Stimulated activated CD8-positive, alpha-beta memory T cell treated with anti-CD3 and anti-CD28 coated beads, Interleukin-4, amount 100 ng/mL, for 24 hours (primary cell): ENCODE measurements around the gene BMPR1B.
"Not testable (repeated sequence)": the region's sequence is repeated elsewhere in the genome, so short reads cannot be mapped to it uniquely, and the experiment has no call there.

Source experiments
- DNase-seq: peaks from one replicate; pipeline ENCODE4 v3.0.0-alpha.2; 2020; ENCODE audit warnings: low read depth

BMPR1B gene

DNA sequence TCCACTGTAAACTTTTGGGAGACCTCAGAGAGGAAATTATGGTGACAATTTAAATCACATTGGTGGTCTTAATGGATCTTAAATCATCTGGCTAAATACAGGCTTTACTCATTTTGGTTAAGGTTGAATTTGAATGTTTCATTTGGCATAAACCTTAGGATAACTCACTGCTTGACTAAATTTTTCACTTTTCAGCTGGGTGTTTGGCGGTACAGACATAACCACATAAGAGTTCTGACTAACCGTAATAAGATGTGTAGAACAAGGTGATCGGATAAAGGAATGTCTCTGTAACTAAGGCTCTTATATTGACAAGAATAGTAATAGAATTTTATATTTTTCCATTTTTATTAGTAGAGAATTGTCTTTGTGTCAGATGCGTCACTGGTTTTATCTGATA, 281.0 kb downstream of the BMPR1B start:
- DNase-seq: no peak

DNA sequence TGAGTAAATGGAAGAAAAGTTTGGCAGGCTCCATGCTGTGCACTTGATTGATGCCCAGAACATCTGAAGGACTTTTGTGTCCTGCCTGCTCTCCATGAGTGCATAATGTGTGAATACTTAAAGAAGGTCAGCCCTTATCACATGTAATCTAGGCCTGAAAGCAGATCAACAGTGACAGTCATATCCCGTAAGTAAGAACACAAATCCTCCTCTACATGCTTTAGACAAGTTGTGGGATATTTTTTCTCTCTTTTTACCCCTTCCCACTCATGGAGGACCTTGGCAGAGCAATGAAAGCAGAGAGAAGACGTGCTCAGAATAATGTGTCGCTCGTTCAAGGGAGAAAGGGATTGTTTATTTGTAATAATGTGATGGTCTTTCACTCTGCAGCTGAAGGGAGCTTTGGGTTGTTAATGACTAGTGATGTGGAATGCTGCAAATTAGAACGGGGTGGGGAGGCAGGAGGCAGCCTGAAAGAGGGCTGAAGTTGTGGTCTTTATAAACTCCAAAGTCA, 286.6 kb downstream of the BMPR1B start:
- DNase-seq: no peak

DNA sequence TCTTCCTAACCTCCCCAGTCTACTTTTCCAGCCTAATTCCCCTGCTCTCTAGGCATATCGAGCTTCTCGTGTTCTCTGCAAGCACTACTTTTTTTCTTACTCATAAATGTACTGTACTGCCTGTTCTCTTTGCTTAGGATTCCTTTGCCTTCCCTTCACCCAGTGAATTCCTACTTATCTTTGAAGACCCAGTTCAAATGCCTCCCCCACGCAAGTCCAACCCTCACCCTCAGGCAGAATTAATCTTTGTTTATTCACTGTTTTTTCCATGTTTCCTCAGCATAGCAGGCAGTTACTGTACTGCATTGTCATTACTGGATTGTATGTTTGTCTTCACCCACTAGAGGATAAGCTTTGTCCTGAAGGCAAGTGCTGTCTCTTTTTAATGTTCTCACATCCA, 287.7 kb downstream of the BMPR1B start:
- DNase-seq: no peak

DNA sequence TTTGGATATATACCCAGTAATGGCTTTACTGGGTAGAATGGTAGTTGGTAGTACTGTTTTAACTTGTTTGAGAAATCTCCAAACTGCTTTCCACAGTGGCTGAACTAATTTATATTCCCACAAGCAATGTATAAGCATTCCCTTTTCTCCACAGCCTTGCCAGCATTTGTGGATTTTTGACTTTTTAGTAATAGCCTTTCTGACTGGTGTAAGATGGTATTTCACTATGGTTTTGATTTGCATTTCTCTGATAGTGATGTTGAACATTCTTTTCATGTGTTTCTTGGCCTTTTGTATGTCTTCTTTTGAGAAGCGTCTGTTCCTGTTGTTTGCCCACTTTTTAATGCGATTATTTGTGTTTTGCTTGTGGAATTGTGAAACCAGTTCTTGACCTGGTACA, 290.5 kb downstream of the BMPR1B start:
- DNase-seq: no peak

DNA sequence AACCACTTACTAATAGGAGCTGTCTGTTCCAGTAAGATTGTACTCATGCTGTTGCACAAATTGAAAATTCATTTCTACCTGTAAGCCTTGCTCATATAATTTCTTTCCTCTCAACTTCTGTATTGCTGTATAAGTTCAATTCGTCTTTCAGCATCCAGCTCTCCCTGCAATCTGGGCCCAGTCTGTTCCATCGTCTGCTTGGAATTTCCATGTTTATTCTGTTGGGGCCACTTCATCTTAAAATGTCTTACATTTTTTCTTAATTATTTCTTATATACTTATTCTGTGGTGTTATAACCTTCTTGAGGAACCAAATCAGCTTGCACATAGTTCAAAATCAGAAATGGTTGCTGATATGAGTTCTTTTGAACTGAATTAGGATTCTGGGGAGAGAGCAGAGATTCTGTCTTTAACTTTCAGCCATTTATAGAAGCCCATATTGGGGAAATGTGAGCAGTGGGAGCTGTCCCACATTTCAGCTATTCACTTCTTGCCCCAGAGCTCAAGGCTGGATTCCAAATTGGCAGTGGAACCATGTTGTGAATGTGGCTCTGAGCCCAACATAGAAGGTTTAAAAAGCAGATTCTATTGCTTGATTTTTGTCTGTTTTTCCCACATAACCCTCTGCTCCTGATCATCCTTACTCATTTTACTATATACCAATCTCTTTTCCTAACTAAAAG, 291.9 kb downstream of the BMPR1B start:
- DNase-seq: no peak

DNA sequence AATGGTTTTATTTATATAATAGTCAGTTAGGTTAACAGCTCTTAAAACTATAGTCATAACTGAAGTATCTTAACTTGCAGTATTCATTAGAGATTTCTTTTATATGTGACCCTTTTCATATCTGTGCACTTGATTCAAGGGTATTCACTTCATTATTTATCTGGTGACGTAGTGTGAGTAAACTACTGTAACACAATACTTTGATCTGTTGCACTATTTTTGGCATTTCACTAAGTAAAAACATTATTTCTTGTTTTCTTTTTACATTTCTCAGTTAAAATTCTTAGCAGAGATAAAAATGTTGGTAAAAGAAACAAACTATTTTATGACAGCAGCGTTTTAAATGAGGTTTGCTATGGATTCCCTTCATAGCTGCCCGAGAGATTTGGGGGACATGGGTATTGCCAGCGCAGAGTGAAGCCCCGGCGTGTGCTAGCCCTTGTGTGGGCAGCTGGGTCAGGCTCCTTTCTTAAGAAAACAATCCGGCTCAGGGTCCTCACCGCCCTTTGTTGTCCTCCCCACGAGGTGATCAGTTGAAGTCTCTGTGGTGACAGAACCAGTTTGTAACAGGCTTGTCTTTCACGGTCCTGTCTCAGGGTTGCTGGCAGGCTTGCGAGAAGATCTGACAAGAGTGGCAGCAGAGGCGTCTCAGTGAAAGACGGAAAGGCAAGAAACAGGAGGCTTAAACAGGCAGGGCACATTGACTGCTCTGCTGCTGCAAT, 293.4 kb downstream of the BMPR1B start:
- DNase-seq: no peak

DNA sequence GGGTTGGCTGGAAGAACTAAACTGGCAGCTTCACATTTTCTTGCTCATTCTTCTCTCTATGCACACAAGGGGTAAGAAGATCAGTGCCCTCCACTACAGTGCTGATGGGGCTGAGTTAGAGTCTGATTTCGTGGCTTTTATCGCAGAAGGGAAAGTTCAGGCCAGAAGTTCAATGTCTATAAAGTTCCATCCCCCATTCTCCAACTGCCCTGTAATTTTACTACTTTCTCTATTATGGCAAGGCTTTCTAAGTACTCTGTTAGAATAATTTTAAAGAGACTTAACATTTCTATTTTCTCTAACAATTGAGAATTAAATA, 293.9 kb downstream of the BMPR1B start:
- DNase-seq: no peak

DNA sequence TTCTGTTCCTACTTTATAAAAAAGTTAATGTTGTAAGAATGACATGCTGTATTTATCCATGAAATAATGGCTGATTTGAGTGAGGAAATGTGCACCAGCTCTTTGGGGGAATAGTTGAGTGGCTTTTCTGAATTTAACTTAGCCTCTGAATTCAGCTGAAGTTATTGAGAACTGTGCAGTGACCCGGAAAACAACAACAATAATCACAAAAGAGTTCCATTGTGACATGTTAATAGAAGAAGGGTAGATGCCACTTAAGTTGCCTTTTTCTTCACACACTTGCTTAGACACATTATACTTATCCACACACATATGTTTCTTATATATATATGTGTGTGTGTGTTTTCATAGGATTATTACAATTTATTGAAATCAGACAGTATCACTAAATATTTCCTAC, 301.2 kb downstream of the BMPR1B start:
- DNase-seq: no peak

DNA sequence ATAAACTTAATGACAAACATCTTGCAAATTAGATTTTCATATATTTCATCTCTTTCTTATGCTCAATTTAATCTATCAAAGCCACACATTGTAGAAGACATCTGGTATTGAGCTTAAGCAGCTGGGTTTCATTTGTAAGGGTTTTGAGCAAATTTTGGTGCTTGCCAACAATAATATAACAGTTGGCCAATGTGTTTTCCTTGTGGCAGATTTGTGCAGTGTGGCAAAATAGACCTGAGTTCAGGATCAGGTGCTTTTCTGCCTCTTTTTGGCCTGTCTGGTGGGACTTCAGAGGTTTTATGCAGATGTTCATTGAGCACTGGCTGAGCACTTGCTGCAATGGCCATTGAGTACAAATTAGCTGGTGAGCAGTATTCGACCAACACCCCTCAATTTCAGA, 301.9 kb downstream of the BMPR1B start:
- no peak for DNase-seq

DNA sequence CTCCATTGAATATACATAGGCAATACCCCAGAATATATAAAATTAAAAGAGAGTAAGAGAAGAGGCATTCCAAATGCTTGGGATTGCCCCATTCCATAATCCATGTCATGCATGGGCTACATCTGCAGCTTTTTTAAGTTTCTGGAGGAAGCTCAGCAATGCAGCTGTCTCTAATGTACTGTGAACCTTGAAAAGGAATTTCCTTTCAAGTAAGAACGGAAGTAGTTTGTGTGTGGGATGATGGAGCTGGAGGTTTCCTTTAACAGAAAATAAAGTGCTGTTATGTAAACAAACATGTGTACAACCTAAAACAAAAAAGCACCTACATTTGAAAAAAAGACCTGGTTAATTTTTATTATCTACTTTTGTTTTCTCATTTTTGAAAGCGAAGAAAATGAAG, 303.5 kb downstream of the BMPR1B start:
- no peak for DNase-seq

DNA sequence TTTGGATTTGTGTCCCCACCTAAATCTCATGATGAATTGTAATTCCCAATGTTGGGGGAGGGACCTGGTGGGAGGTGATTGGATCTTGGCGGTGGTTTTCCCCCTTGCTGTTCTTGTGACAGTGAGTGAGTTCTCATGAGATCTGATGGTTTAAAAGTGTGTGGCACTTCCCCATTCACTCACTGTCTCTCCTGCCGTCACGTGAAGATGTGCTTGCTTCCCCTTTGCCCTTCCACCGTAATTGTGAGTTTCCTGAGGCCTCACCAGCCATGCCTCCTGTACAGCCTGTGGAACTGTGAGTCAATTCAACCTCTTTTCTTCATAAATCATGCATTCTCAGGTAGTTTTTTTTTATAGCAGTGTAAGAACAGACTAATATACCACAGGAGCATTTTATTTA, 304.0 kb downstream of the BMPR1B start:
- not testable (repeated sequence) for DNase-seq

DNA sequence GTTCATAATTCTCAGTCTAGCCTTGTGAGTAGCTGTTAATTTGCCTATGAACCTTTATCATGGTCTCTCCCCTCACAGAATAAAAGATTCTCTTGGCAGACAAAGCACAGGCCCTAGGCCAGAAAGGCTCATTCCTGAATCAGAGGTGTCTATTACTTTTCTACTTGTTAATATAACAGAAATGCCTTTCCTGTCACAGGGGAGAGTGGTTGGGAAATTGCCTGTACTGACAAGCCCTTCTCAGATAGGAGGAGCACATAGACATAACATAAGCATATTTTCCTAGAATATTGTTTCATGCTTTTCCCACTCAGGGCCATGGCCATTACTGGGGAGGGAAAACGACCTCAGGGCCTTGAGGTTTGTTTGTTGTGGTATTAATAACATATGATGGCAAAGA, 308.3 kb downstream of the BMPR1B start:
- no peak for DNase-seq

DNA sequence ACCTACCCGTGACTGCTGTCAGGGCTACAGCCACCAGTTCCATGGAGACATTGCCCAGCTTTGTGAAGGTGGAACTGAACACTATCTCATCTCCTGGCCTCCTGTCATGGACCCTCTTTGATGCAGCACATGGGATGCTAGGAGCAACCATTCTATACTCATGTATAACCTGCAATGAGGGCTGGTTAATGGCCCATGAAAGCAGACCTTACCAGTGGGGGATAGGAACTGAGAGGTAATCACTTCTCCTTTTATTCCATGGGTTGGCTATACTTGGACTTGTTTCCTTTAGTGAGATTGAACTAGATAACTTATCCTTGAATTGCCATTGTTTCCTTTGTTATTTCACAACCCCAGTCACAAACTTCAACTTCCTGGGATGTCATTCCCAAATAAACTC, 310.6 kb downstream of the BMPR1B start:
- DNase-seq: no peak

DNA sequence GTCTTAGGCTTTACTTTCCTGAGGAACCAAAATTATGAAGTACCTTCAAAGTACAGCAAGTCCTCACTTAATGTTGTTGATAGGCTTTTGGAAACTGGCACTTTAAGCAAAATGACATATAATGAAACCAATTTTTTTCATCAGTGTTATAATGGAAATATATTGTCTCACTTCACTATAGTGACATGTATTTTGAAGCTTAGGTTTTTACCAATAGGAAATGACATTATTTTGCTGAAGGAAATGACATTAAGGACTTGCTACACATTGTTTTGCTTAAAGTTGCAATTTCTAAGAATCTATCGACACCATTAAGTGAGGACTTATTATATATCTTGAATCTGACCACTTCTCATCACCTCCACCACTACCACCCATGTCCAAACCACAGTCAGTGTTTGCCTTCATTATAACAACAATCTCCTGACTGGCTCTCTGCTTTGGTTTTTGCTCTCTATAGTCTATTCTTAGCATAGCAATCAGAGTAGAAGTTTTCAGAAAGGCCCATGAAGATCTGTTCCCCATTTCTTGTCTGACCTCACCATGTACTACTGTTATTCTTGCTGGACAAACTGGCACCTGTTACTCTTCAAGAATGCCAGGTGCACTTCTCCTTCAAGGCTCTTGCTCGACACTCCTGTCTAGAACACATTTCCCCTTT, 311.2 kb downstream of the BMPR1B start:
- no peak for DNase-seq

DNA sequence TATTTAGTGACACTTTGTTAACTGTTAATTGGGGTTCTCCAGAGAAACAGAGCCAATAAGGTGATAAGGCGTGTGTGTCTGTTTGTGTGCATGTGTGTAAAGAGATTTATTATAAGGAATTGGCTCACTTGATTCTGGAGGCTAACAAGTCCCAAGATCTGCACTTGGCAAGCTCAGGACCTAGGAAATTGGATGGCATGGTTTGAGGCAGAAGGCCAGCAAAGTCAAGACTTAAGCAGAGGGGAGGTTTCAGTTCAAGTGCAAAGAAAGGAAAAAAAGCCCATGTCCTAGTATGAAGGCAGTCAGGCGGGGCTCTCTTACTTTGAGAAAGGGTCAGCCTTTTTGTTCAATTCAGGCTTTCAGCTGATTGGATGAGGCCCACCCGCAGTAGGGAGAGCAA, 314.1 kb downstream of the BMPR1B start:
- no peak for DNase-seq

DNA sequence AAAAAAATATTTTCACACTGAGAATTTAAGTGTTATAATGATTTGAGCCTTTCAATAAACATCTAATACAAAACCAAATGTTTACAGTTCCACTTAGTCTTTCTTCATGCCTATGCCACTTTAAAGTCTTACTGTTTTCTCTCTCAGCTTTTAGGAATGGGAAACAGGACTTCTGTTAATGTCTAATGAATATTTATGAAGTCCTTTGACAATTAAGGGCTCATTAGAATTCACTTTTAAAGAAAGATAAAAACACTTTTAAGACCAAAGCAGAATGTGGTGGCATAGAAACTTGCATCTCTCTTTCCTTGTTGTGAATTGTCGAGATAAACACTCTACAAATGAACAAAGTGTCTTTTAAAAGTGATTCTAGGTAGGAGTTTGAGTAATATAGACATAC, 315.9 kb downstream of the BMPR1B start:
- DNase-seq: no peak

DNA sequence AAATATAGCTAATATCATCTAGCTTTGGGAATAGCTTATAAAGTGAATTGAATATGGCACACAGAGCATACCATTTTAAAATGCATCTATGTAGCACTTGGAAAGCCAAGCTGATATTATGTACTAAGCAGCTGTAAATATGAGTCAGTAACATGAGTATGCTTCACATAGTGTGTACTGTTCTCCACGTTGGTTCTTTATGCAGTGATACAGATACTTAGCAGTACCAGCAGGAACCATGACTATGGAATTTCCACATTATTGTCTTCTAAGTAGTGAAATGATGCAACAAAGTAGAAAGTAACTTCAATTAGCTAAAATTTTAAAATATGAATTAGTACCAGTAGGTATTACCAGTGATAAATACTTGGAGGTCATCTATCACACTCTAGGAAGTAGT, 320.1 kb downstream of the BMPR1B start:
- no peak for DNase-seq

DNA sequence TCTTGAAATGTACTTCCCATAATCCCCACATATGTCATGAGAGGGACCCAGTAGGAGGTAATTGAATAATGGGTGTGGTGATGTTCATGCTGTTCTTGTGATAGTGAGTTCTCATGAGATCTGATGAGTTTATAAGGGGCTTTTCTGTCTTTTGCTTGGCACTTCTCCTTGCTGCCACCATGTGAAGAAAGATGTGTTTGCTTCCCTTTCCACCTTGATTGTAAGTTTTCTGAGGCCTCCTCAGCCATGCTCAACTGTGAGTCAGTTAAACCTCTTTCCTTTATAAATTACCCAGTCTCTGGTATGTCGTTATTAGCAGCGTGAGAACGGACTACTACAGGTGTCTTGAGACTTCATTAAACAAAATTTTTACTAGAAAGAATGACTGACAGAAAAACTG, 323.2 kb downstream of the BMPR1B start:
- no peak for DNase-seq

DNA sequence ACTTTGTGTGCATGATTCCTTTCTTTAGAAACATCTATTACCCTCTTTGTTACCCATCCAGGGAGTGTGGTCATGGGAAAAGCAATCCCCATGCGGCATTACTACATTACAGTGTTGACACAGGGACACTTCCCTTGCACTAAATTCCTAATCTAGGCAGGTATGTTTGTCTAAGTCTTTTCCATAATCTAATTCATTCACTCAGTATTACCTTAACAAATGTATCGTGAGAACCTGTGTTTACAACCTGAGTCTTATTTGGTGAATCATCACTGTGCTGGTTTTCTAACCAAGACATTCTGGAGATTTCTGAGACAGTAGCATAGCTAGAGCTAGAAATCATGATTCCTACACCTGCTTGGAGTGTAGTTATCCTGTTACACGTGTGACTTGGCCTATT, 326.8 kb downstream of the BMPR1B start:
- DNase-seq: no peak

DNA sequence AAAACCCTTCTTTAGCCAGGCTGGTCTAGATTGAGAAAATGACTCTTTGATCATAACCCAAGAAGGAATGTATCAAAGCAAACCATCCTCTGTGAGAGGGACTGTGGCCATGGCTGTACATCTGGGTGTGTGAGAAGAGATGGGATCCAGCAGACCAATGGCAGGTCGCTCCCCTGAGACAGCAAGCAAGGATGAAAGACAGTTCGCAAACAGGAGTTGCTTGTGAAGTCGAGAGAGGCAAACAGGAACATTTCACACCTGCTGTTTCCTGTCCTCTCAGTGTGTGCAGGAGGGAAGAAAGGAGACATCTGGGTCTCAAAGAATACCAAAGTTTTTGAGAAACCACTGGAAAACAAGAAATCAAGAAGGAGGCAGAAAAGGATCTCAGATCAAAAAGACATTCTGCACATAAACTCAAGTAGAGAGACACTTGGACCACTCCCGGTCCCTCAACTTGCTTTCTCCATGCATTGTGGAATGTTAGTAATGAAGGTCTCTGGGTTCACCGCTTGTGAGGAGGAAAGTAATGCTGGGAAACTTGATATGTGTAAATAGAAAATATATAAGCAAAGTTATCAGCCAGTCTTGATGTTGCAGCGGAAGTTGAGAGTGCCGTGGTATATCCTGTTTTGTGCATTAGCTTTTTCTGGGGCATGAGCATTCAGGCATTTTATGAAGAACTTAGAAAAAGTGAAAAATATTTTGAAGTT, 327.5 kb downstream of the BMPR1B start:
- DNase-seq: no peak

DNA sequence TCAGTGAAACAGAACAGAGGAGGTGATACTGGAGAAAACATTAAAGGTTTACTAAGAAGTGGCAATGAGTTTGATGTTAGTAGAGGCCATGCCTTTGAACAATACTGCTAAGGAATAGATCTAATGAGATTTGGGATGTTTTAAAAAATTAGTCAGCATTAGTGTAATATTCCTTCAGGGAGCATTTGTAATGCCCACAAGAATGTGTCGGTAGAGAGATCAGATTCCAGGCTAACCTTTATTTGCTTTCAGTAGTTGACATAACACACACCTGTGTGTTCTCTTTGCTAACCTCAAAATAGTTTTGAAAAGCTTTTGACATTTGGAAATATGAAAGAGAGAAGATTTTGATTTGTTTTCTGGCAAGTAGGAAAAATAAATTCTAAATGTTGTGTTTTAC, 328.8 kb downstream of the BMPR1B start:
- DNase-seq: no peak

DNA sequence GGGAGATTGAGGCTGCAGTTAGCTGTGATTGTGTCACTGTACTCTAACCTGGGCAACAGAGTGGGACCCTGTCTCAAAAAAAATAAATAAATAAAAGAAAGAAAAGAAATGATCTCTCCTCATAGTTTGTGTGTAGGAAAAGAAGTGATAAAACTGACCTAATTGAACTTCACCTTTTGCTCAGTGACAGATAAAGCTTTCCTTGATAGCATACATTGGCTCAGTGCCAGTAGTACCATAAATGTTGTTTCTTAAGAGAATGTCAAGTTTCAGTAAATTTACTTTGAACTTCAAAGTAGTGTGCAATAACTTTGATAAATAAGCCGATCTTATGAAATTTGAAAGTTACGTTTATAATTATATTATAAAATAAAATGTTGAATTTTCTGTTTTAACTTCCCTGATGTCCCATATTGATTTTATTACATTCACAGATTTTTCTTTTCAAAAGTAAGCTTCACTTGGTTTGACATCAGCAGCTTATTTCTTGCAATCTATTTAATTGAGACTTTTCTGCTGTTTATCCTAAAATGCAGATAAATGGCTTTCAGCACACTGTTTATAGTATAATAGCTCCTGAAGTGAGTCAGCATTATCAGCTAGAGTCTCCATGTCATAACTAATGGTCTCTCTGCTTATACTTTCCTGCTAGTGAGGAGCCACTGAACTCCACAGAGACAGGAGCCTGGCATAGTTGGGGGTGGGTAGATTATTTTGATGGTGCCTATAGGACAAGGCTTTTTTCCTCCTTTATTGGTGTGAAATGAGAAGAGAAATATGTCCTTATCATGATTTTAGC, 330.1 kb downstream of the BMPR1B start:
- no peak for DNase-seq
